ENCODE data around the gene TIPRL. TPM values are rescaled to one million over a fixed set of nuclear protein-coding genes. Genes with fewer than 3 reads are reported as not detected.

Gene TIPRL
- total RNA-seq, 4 donors from 2014 or later, result 13.7 to 37.5 (median 18.9) TPM

- H3K27me3 ChIP-seq, result no peaks in the 10 kb centered on the region
- H3K4me1 ChIP-seq, result peaks cover 25% of the 10 kb centered on the region
- no peak for DNase-seq (ENCODE audit: low spot score in 2 of 2)
- peak overlapping the region; percentile 74 for H3K27ac ChIP-seq
- H3K9me3 ChIP-seq, result no peaks in the 10 kb centered on the region
- TF ChIP-seq EP300 (IDR thresholded peaks at IDR 0.05) (no peak), POLR2AphosphoS5 (IDR thresholded peaks at IDR 0.05) (no peak), POLR2A (IDR thresholded peaks at IDR 0.05) (no peak)
- TF ChIP-seq, protein P1, sequence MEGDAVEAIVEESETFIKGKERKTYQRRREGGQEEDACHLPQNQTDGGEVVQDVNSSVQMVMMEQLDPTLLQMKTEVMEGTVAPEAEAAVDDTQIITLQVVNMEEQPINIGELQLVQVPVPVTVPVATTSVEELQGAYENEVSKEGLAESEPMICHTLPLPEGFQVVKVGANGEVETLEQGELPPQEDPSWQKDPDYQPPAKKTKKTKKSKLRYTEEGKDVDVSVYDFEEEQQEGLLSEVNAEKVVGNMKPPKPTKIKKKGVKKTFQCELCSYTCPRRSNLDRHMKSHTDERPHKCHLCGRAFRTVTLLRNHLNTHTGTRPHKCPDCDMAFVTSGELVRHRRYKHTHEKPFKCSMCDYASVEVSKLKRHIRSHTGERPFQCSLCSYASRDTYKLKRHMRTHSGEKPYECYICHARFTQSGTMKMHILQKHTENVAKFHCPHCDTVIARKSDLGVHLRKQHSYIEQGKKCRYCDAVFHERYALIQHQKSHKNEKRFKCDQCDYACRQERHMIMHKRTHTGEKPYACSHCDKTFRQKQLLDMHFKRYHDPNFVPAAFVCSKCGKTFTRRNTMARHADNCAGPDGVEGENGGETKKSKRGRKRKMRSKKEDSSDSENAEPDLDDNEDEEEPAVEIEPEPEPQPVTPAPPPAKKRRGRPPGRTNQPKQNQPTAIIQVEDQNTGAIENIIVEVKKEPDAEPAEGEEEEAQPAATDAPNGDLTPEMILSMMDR (IDR thresholded peaks at IDR 0.05), result no peak
- 2% methylated on average over 18 of the region's 63 CpGs for WGBS
- no peaks in the 10 kb centered on the region for H3K36me3 ChIP-seq
- peak overlapping the region; percentile 93 for H3K4me3 ChIP-seq
These were observed 42.6 kb upstream of the TIPRL start for GRCh38 chr1:168135921-168136708.

GRCh38 chr1:168136709-168137514, 41.9 kb upstream of the TIPRL start, which contains the start of gene GPR161:
GPR161 (minus strand) TSS chr1:168136930; CDS start chr1:168104850, 32,080 bp downstream.
- Histone ChIP-seq H3K27ac (peak within 1 kb of the TSS; percentile 74), H3K4me3 (peak within 1 kb of the TSS; percentile 93), H3K27me3 (no peaks in the 10 kb centered on the region), H3K36me3 (no peaks in the 10 kb centered on the region), H3K4me1 (peaks cover 25% of the 10 kb centered on the region), H3K9me3 (no peaks in the 10 kb centered on the region)
- whole genome bisulfite sequencing, result under 1% methylated on average over 26 of the region's 86 CpGs
- TF ChIP-seq EP300 (IDR thresholded peaks at IDR 0.05), result no peak
- TF ChIP-seq, protein P1 (IDR thresholded peaks at IDR 0.05), result no peak
- no peak for TF ChIP-seq POLR2A (IDR thresholded peaks at IDR 0.05)
- no peak for TF ChIP-seq POLR2AphosphoS5 (IDR thresholded peaks at IDR 0.05)
- peak; percentile 75 to 81 for DNase-seq (ENCODE audit: low spot score in 2 of 2)

GRCh38 chr1:168137515-168137821, 41.3 kb upstream of the TIPRL start:
- Histone ChIP-seq H3K9me3 (no peaks in the 10 kb centered on the region), H3K4me3 (peak overlapping the region; percentile 93), H3K27me3 (no peaks in the 10 kb centered on the region), H3K36me3 (no peaks in the 10 kb centered on the region), H3K27ac (peak overlapping the region; percentile 74), H3K4me1 (peaks cover 25% of the 10 kb centered on the region)
- TF ChIP-seq POLR2A (IDR thresholded peaks at IDR 0.05), result no peak
- no peak for TF ChIP-seq EP300 (IDR thresholded peaks at IDR 0.05)
- TF ChIP-seq, protein P1 (IDR thresholded peaks at IDR 0.05), result no peak
- no peak for TF ChIP-seq POLR2AphosphoS5 (IDR thresholded peaks at IDR 0.05)
- no peak for DNase-seq (ENCODE audit: low spot score in 2 of 2)
- 6% methylated on average over 6 of the region's 6 CpGs for WGBS

GRCh38 chr1:168138134-168138533, 40.6 kb upstream of the TIPRL start:
- Histone ChIP-seq H3K27me3 (no peaks in the 10 kb centered on the region), H3K27ac (no peak overlapping the region), H3K4me3 (no peak overlapping the region), H3K4me1 (peaks cover 25% of the 10 kb centered on the region), H3K36me3 (no peaks in the 10 kb centered on the region), H3K9me3 (no peaks in the 10 kb centered on the region)
- TF ChIP-seq EP300 (IDR thresholded peaks at IDR 0.05) (no peak), POLR2A (IDR thresholded peaks at IDR 0.05) (no peak), POLR2AphosphoS5 (IDR thresholded peaks at IDR 0.05) (no peak)
- TF ChIP-seq, protein P1 (IDR thresholded peaks at IDR 0.05), result no peak
- 91% methylated on average over 5 of the region's 5 CpGs for WGBS
- DNase-seq (ENCODE audit: low spot score in 2 of 2), result no peak

DNA sequence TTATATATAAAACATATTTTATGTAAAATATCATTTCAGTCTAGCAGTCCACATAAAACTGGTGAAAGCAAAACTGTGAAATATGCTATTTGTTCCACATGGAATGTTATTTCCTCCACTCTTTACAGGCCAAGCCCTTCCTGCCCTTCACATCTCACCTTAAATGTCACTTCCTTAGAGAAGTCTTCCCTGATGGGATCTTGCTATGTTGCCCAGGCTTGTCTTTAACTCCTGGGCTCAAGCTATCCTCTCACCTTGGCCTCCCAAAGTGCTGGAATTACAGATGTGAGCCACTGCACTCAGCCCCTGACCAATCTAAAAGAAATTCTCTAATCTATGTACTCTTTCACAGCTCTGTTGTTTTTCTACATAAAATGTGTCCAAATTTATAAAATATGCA, 39.7 kb upstream of the TIPRL start:
- TF ChIP-seq EP300 (IDR thresholded peaks at IDR 0.05) (no peak), POLR2A (IDR thresholded peaks at IDR 0.05) (no peak), POLR2AphosphoS5 (IDR thresholded peaks at IDR 0.05) (no peak)
- TF ChIP-seq, protein P1 (IDR thresholded peaks at IDR 0.05), result no peak
- Histone ChIP-seq H3K36me3 (no peaks in the 10 kb centered on the region), H3K27me3 (no peaks in the 10 kb centered on the region), H3K4me1 (peaks cover 25% of the 10 kb centered on the region), H3K27ac (no peak overlapping the region), H3K9me3 (no peaks in the 10 kb centered on the region), H3K4me3 (no peak overlapping the region)
- DNase-seq (ENCODE audit: low spot score in 2 of 2), result no peak
